Measurements from ENCODE around the gene AGTR1.

AGTR1 gene

DNA sequence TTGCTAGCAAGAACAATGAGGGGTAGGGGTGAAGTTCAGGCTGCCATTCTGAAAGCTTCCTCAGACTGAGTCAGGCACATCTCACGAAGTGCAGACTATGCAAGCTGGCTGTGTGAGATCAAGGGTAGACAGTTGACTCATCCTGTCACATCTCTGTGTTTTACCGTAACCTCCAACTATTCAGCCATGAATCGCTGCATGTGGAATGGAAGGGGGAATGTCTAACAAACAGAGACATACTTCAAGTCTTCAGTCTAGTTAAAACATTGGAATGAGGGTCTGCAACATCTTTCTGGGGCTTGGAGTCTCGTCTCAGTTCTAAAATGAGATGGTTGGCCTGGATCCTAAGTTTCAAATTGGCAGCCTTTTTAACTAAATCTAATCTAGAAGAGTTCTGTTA lies 25.9 kb downstream of the AGTR1 start:
- DNase-seq (ENCODE audit: low read depth) = no peak
- no peak overlapping the region for H3K4me3 ChIP-seq (ENCODE audit: low read depth, low read length)
- TF ChIP-seq, protein P1, sequence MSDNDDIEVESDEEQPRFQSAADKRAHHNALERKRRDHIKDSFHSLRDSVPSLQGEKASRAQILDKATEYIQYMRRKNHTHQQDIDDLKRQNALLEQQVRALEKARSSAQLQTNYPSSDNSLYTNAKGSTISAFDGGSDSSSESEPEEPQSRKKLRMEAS (IDR thresholded peaks at IDR 0.05; ENCODE audit: low read depth, low read length) = no peak
- TF ChIP-seq POLR2A (IDR thresholded peaks at IDR 0.05; ENCODE audit: extremely low read depth, insufficient read length) (no peak), MYC (IDR thresholded peaks at IDR 0.05; ENCODE audit: low read depth, low read length) (no peak)
- TF ChIP-seq, protein P2, sequence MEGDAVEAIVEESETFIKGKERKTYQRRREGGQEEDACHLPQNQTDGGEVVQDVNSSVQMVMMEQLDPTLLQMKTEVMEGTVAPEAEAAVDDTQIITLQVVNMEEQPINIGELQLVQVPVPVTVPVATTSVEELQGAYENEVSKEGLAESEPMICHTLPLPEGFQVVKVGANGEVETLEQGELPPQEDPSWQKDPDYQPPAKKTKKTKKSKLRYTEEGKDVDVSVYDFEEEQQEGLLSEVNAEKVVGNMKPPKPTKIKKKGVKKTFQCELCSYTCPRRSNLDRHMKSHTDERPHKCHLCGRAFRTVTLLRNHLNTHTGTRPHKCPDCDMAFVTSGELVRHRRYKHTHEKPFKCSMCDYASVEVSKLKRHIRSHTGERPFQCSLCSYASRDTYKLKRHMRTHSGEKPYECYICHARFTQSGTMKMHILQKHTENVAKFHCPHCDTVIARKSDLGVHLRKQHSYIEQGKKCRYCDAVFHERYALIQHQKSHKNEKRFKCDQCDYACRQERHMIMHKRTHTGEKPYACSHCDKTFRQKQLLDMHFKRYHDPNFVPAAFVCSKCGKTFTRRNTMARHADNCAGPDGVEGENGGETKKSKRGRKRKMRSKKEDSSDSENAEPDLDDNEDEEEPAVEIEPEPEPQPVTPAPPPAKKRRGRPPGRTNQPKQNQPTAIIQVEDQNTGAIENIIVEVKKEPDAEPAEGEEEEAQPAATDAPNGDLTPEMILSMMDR (IDR thresholded peaks at IDR 0.05; ENCODE audit: low read depth, low read length) = no peak

DNA sequence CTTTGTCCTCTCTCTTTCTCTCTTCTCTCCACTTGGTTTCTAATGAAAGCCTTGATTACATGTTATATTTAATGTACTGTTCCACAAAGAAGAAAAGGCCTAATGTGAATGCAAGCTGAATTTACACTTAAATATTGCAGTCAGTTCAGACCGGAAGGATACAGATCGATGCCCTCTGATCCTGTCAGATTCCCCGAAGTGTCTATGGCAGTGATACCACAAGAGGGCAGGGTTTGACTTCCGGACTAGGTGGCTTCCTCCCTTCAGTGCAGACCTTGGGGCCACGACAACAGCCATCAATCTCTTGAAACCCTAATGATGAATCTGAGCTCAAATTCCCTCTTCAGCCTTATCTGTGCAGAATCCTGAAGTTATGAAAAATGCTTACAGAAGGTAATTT lies 29.5 kb downstream of the AGTR1 start:
- DNase-seq (ENCODE audit: low read depth) = peak; percentile 59
- no peak for TF ChIP-seq MYC (IDR thresholded peaks at IDR 0.05; ENCODE audit: low read depth, low read length)
- TF ChIP-seq, protein P2 (IDR thresholded peaks at IDR 0.05; ENCODE audit: low read depth, low read length) = peak; percentile 61
- H3K4me3 ChIP-seq (ENCODE audit: low read depth, low read length) = no peak overlapping the region

DNA sequence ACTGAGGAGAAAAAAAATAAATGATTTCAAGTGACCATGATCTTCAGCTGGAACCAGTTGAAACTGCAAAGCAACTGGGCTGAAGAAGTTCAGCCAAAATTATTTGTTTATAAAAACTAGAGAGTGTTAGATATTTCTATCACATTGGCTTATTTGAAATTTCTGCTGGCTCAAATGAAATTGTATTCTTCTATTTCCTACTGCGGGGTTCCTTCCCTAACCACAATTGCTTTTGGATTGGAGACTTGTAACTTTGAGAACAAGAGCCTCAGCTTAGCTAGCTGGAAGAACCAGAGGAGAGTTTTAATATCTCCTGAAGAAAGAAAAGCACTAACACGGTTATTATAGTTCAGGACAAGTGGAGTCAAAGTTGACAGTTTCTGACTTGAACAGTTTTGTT lies 31.1 kb downstream of the AGTR1 start:
- H3K4me3 ChIP-seq (ENCODE audit: low read depth, low read length) = no peak overlapping the region
- DNase-seq (ENCODE audit: low read depth) = no peak
- TF ChIP-seq, protein P2 (IDR thresholded peaks at IDR 0.05; ENCODE audit: low read depth, low read length) = no peak
- TF ChIP-seq, protein P1 (IDR thresholded peaks at IDR 0.05; ENCODE audit: low read depth, low read length) = no peak
- TF ChIP-seq POLR2A (IDR thresholded peaks at IDR 0.05; ENCODE audit: extremely low read depth, insufficient read length) (no peak), MYC (IDR thresholded peaks at IDR 0.05; ENCODE audit: low read depth, low read length) (no peak)

DNA sequence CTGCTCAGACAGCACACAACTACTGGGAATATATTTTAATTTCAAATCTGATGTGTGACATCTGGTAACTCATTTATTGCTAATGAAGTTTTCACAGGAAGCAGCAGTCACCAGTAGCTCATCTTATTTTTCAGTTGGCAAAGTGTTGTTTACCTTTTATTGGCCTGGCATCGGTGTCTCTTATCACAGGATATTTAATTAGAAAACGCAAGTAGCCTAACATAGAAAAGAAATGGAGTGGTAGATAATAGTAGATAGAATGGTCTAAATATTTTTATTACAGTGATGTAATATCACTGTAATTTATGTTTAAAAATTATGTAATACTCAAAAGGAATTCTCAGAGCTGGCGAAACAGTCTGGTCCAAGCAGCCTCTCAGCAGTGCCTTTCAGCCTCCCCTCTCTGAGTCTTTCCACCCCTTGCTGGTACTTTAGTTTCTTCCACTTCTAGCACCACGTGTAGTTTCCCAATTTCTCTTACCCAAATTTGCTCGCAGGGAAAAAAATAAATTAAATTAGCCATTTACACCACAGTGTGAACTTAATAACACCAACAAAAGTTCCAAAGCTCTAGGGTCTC lies 31.9 kb downstream of the AGTR1 start:
- TF ChIP-seq POLR2A (IDR thresholded peaks at IDR 0.05; ENCODE audit: extremely low read depth, insufficient read length) (no peak), MYC (IDR thresholded peaks at IDR 0.05; ENCODE audit: low read depth, low read length) (no peak)
- TF ChIP-seq, protein P1 (IDR thresholded peaks at IDR 0.05; ENCODE audit: low read depth, low read length) = no peak
- TF ChIP-seq, protein P2 (IDR thresholded peaks at IDR 0.05; ENCODE audit: low read depth, low read length) = no peak
- no peak for DNase-seq (ENCODE audit: low read depth)
- H3K4me3 ChIP-seq (ENCODE audit: low read depth, low read length) = no peak overlapping the region

DNA sequence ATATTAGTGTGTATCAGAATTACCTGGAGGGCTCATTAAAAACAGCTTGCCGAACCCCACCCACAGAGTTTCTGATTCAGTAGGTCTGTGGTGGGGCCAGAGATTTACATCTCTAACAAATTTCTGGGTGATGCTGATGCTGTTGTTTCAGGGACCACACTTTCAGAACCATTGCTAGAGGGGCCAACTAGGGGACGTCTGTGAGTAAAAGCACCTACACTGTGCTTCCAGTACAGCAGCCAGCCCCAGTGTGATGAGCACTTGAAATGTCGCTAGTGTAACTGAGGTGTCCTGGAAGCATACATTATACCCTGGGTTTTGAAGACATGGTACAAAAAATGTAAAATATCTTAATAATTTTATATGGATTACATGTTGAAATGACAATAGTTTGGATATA lies 33.0 kb downstream of the AGTR1 start:
- no peak overlapping the region for H3K4me3 ChIP-seq (ENCODE audit: low read depth, low read length)
- TF ChIP-seq, protein P2 (IDR thresholded peaks at IDR 0.05; ENCODE audit: low read depth, low read length) = no peak
- TF ChIP-seq, protein P1 (IDR thresholded peaks at IDR 0.05; ENCODE audit: low read depth, low read length) = no peak
- TF ChIP-seq POLR2A (IDR thresholded peaks at IDR 0.05; ENCODE audit: extremely low read depth, insufficient read length) (no peak), MYC (IDR thresholded peaks at IDR 0.05; ENCODE audit: low read depth, low read length) (no peak)
- no peak for DNase-seq (ENCODE audit: low read depth)

DNA sequence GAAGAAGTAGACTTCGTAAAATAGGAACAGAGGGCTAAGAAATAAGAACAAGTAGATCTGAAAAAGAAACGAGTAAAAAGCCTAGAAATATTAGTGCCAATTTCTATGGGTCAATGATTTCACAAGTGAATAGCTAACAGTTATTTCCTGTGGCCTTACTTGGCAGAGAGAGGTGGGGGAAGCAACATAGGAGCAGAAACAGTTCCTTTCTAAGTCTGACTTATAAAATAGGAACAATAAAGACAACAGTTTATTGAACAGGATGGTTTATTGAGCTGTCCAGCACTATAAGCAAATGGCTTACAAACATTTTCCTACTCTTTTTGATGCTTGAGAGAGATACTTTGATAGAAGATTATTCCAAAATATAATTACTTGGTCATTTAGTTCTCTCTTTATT lies 37.9 kb downstream of the AGTR1 start:
- no peak overlapping the region for H3K4me3 ChIP-seq (ENCODE audit: low read depth, low read length)
- no peak for DNase-seq (ENCODE audit: low read depth)
- TF ChIP-seq, protein P2 (IDR thresholded peaks at IDR 0.05; ENCODE audit: low read depth, low read length) = no peak
- TF ChIP-seq MYC (IDR thresholded peaks at IDR 0.05; ENCODE audit: low read depth, low read length) (no peak), POLR2A (IDR thresholded peaks at IDR 0.05; ENCODE audit: extremely low read depth, insufficient read length) (no peak)
- TF ChIP-seq, protein P1 (IDR thresholded peaks at IDR 0.05; ENCODE audit: low read depth, low read length) = no peak
